ENCODE measurements around the gene CT55.
"Not testable (repeated sequence)": the region's sequence is repeated elsewhere in the genome, so short reads cannot be mapped to it uniquely, and the experiment has no call there.

CT55 gene, protein sequence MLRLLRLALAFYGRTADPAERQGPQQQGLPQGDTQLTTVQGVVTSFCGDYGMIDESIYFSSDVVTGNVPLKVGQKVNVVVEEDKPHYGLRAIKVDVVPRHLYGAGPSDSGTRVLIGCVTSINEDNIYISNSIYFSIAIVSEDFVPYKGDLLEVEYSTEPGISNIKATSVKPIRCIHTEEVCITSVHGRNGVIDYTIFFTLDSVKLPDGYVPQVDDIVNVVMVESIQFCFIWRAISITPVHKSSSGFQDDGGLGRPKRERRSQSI

DNA sequence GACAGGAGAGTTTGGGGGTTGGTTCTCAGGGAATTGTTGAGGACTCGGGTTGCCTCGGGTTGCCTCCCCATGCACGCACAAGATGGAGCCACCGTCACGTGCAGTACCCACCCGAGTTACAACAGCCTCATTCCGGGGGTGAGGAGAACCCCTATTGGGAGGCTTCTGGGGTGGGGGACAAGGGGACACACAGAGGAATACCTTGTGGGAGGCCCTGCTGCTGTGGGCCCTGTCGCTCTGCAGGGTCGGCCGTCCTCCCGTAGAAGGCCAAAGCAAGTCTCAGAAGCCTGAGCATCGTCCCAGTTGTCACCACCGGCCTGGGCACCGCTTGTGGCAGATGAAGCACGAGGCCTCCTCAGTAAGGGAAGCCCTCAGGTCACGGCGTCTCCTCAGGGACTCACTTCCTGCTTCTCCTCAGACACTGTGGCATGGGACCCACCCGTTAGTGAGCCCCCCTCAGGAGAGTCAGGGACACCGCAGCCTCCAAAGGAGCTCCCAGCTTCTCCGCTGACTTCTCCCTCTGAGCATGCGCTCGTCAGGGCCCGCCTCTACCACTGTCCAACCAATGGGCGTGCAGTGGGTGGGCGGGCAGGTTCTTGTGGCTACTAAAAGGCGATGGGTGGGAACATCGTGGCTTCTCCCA, at the start of gene CT55:
Gene CT55, minus strand, starts transcription at position 522 of the 643 bp plus-strand sequence. Its CDS starts 227 bp downstream, at position 295.
- no peak for DNase-seq (ENCODE audit: low read depth in 2 of 2, low spot score in 1 of 2)

DNA sequence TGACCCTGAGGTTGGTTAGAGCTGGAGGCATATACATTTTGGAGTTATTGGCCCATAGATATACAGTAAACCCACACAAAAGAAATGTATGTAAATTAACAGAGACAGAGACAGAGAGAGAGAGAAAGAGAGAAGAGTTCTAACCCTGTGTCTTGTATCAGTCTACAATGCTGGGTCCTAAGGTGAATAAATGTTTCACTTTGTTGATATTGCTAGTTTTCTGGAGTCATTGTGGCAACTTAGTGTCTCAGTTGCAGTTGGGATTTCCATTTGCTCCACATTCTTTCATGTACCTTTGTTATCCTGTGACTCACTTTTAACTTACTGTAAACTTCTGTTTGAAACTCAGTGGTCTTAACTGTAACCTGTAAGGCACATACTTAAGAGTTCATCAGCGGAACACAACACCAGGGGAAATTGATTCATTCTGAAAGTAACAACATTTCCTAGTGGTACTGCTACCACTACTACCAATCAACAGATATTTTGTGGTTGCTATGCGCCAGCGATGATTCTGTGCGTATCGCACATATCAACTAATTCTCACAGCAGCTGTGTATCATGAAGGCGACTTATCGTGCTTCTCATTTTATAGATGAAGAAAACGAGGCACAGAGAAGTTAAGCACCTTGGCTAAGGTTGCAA, 42.1 kb upstream of the CT55 start:
- no peak for DNase-seq (ENCODE audit: low read depth in 2 of 2, low spot score in 1 of 2)

DNA sequence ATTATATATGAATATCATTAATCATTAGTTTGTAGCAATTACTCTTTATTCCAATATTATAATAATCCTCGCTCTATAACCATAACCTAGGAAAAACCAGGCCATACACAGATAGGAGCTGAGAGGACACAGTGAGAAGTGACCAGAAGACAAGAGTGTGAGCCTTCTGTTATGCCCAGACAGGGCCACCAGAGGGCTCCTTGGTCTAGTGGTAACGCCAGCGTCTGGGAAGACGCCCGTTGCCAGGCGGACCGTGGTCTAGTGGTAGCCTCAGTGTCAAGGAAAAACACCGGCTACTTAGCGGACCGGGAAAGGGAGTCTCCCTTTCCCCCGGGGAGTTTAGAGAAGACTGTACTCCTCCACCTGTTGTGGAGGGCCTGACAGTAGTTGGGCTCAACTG, 35.2 kb upstream of the CT55 start:
- not testable (repeated sequence) for DNase-seq (ENCODE audit: low read depth in 2 of 2, low spot score in 1 of 2)

DNA sequence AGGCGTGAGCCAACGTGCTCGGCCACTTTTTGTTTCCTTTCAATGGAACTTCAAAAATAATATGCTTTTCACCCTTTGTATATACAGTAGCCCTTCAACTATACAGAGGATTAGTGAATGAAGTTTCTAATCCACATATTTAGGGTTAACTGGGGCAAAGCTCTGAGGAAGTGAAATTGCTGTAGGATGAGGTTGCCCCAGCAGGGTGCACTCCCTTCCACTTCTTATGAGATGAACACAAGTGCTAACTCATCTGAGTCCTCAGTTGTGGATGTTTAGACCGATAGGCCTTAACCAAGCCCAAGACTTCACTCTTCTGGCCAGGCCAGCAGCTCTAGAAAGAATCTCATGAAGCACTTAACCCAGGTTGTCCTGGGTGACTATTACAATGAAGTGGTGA, 29.1 kb upstream of the CT55 start:
- no peak for DNase-seq (ENCODE audit: low read depth in 2 of 2, low spot score in 1 of 2)

DNA sequence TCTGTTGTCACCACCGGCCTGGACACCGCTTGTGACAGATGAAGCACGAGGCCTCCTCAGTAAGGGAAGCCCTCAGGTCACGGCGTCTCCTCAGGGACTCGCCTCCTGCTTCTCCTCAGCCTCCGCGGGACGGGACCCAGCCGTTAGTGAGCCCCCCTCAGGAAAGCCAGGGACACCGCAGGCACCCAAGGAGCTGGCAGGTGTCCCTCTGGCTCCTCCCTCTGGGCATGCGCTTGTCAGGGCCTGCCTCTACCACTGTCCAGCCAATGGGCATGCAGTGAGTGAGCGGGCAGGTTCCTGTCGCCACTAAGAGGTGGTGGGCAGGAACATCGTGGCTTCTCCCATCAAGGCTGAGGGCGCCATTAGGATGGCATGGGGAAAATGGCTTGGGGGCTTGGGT, 23.5 kb upstream of the CT55 start:
- DNase-seq (ENCODE audit: low read depth in 2 of 2, low spot score in 1 of 2), result no peak

DNA sequence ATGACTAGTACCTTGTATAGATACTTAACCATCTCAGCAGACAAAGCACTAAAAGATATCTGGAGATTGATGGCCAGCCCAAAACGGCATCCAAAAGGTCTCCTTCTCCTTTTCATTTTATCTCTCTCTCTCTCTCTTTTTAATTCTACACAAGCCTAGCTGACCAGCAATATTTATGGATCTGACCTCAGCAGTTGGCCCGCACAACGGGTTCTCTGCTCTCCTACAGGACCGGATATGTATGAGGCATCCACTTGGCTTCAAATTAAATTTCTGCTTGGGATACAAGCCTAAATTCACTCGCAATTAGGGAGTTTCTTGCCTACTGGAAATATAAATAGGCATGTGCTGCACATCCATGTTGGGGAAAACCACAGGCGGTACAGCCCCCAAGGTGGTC, 22.5 kb upstream of the CT55 start:
- no peak for DNase-seq (ENCODE audit: low read depth in 2 of 2, low spot score in 1 of 2)

DNA sequence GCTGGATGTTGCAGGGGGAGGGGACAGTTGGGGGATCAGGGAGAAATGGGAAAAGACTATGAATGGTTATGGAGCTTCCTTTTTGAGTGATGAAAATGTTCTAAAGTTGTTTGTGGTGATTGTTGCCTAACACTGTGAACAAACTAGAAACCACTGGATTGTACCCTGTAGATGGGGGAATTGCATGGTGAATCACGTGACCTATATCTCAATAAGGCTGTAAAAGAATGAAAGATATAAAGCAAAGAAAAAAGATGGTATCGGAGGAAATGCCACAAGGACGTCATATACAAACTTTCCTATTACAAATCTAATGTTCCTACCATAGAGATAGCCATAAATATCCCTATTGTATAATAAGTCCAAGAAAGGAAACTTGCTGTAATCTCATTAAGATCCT, 20.6 kb upstream of the CT55 start:
- no peak for DNase-seq (ENCODE audit: low read depth in 2 of 2, low spot score in 1 of 2)

DNA sequence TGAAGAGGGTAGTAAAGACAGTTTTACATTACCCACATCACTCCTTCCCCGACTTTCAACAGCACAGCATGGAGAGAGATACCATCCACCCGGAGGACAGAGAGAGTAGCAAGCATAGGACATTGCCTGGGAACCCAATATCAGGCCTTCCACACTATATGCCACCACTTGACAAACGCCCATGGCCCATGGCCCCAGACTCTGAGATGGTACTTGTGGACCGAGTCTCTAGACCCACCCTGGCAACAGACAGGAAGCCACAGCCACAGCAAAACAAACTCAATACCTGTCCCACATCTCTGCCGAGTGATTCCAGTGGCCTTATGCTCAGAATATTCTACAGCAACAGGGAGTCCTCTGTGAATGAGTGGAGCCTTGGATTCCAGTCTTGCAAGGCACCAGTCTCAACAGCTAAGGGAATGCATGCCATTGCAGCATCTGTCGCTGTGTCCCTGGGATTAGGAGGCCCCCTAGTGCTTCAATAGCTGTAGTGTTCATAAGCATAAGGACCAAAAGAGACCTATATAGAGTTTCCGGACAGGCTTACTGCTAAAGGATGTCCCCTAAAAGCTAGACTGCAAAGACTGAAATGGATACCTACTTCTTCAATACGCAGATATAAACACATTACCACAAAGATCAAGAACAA, 14.7 kb upstream of the CT55 start:
- DNase-seq (ENCODE audit: low read depth in 2 of 2, low spot score in 1 of 2), result no peak

DNA sequence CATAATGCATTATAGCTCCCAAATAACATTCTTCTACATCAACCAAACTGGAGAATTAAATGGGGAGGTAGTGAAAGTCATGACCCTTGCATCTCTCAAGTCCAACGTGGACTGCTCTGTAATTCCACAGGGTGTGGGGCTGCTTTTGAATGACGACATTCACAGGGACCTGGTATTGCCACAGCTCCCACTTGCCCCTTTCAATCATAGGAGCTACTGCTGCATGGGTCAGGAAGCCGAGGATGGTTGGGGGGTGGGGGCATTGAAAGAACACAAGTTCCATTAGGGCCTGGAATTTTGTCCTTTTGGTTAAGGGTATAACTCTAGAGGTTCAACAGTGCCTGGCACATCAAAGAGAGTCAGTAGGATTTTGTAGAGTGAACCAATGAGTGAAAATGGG, 7.4 kb upstream of the CT55 start:
- no peak for DNase-seq (ENCODE audit: low read depth in 2 of 2, low spot score in 1 of 2)

DNA sequence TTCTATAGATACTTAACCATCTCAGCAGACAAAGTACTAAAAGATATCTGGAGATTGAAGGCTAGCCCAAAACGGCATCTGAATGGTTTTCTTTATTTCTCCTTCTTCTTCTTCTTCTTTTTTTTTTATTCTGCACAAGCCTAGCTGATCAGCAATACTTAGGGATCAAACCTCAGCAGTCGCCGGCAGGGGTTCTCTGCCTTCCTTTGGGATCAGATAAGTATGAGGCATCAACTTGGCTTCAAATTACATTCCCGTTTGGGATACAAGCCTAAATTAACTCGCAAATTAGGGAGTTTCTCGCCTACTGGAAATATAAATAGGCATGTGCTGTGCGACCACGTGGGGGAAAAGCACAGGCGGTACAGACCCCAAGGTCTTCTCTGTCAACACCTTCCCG, 730 bp downstream of the CT55 start:
- no peak for DNase-seq (ENCODE audit: low read depth in 2 of 2, low spot score in 1 of 2)

DNA sequence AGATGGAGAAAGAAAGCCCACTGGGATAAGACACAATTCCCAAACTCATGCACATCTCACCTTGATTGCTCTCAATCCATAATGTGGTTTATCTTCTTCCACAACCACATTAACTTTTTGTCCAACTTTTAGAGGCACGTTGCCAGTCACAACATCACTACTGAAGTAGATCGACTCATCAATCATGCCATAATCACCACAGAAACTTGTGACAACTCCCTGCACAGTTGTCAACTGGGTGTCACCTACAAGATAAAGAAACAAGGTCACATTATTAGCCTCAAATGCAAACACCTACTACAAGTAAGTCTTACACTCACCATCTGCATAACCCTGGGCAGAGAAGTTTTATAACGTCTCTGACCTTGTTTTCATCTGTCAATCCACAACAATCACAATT, 1.7 kb downstream of the CT55 start:
- not testable (repeated sequence) for DNase-seq (ENCODE audit: low read depth in 2 of 2, low spot score in 1 of 2)

DNA sequence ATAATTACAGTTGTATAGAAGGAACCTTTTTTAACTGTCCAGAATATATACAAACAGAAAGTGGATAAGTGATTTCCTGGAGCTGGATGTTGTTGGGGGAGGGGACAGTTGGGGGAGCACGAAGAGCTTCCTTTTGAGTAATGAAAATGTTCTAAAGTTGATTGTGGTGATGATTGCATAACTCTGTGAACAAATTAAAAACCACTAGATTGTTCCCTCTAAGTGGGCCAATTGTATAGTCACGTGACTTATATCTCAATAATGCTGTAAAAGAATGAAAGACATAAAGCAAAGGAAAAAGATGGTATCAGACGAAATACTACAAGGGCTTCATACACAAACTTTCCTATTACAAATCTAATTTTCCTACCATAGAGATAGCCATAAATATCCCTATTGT, 2.7 kb downstream of the CT55 start:
- DNase-seq (ENCODE audit: low read depth in 2 of 2, low spot score in 1 of 2), result no peak

DNA sequence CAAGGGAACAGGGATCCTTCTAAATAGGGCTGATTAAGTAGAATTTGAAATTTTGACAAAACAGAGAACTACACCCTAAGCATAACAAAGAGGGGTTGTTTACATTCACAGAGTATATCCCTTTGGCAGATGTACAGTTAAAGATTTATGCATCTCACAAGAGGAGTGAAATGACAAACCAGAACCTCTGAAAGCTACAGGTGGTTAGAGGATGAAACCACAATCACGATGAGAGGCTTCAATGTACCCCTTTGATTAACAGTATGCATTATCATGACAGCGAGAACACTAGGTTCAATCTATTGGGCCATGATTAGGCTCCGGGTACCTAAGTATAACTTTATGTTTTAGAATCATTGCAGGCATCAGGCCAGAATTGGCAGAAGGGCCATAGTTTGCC, 16.5 kb downstream of the CT55 start:
- not testable (repeated sequence) for DNase-seq (ENCODE audit: low read depth in 2 of 2, low spot score in 1 of 2)

DNA sequence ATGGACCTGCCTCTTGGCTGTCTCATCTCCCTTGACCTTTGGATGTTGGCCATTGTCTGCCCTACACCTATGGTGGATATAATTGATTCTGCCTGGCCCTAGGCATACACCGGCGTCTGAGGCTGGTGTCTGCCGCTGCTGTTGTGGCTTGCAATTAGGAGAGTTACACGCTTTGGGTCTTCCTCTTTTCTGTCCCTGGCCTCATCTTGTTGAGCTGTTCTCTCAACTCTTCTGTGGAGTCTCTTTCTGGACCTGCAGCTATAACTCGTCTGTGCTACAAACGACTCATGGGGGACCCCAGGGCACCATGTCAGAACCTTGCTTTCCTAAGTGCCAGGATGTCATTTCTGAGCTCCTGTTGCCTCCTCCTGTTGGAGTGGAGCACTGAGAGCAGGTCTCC, 45.1 kb downstream of the CT55 start:
- DNase-seq (ENCODE audit: low read depth in 2 of 2, low spot score in 1 of 2), result not testable (repeated sequence)

DNA sequence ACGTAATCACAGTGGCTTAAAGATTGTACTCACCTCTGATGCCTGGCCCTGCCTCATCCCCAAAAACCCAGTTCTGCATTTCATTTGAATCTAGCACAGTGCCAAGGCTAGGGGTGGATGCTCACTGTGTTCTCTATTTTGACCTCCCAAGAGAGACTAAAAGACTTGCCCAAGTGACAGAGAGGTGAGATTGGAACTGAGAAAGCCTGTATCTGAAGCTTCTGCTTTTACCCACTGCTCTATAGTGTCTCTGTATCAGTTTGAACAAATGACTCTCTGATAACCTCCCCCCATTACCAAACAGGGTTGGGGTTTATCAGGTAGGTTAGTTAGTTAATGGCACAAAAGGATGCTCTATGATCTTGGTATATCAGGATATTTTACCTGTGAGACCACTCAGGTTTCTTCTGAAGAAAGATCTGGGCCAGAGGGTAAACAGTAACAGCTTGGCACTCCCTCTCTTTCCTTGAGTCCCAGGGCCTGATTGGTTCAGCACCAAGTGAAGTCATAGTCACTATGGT, 51.1 kb downstream of the CT55 start, which contains the start of gene ETDB:
Gene ETDB, minus strand, starts transcription at position 471 of the 521 bp plus-strand sequence. CDS start 1,265 bp downstream, outside the sequence.
- not testable (repeated sequence) for DNase-seq (ENCODE audit: low read depth in 2 of 2, low spot score in 1 of 2)

DNA sequence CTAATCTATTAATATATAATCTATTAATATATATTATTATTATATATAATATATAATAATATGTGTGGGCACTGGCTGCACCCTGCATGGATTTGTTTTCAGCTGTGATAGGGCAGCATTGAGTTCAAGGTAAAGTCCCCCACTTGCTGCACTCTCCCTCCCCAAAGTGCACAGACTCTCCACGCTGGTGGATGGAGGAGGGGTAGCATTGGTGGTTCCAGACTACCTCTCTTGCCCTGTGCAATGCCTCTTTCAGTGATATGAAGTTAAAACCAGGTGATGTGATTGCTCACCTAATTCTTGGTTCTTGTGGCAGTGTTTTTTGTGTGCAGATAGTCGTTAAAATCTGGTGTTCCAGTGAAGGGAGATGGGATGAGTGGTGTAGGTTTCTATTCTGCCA, 55.1 kb downstream of the CT55 start:
- not testable (repeated sequence) for DNase-seq (ENCODE audit: low read depth in 2 of 2, low spot score in 1 of 2)

DNA sequence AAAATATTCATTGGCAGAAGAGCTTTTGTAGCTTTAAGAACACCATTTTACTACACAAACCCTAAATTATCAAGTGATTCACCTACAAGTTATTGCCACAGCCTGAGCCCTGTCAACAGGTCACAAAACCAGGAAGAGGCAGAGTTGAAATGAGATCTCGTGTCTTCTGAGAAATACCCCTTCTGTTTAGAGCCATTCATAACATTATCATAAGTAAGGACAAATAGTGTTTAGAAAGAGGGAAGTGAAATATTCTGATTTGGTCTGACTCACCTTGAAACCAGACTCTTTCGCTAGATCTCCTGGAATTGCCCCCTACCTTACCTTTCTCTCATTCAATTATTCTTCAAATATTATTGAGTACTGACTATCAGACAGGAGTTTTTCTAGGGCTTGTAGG, 56.8 kb downstream of the CT55 start:
- no peak for DNase-seq (ENCODE audit: low read depth in 2 of 2, low spot score in 1 of 2)

DNA sequence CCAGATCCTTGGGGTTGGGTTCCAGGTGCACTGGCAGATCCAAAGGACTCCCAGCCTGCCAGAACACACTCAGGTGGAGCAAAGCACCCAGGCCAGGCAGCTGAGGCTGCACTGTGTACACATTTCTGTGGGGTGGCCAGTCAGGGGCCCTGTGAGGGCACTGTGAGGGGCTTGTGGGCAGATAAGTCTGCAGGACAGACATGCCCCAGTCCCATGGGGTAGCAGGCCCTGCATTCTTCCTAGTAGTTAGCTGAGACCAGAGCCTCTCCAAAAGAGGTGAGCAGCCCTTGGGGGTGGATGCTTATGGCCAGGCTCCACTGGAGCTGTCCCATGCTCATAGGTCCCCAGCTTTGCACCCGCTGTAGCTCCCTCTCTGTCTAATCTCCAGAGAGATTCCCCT, 58.5 kb downstream of the CT55 start:
- DNase-seq (ENCODE audit: low read depth in 2 of 2, low spot score in 1 of 2), result no peak

DNA sequence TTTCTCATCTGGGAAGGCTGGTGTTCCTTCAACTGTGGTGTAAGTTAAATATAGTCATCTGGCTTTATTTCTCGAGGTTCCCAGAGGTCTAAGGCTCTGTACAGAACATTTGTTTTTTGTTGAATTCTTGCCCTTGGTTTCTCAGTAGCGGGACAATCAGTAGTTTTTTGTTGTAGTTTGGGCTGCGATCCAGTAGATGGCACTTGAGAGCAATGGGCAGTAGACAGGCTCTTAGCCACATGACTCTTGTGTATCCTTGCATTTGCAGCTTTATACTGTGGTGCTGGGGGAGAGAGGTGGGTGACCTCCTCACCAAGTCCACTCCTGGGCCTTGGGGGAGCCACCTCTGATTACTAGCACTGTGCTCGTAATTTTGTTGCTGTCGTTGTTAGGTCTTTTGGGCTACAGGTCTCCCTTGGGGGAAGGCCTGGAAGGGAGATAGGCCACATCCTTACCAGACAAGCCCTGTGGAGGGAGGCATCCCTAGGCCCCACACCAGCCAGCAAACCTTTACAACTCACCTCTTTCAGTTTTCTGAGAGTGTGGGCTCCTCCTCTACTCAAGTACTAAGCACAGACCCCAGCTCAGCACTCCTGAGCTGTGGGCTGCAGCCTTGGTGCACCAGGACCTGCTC, 59.0 kb downstream of the CT55 start:
- DNase-seq (ENCODE audit: low read depth in 2 of 2, low spot score in 1 of 2), result no peak

DNA sequence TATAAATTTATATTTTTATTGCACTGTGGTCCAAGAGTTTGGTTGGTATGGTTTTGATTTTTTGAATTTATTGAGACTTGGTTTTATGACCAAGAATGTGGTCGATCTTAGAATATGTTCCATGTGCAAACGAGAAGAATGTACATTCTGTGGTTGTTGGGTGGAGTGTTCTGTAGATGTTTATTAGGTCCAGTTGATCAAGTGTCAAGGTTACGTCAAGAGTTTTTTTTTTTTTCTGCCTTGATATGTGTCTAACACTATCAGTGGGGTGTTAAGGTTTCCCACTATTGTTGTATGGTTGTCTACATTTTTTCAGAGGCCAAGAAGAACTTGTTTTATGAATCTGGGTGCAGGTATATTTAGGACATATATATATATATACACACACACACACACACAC, 61.6 kb downstream of the CT55 start:
- no peak for DNase-seq (ENCODE audit: low read depth in 2 of 2, low spot score in 1 of 2)
